MM.1S (cell line): ENCODE measurements around the gene SLC12A4.
"Not testable (repeated sequence)": the region's sequence is repeated elsewhere in the genome, so short reads cannot be mapped to it uniquely, and the experiment has no call there.

ENCODE experiments used
- DNase-seq: peaks from one replicate; pipeline ENCODE4 v3.0.0-alpha.2; 2015
- H2AFZ ChIP-seq: fragments of 300-600 bp; sonication (generic); 2 replicates; pipeline ENCODE4 v1.6.0; 2016; ENCODE audit warnings: antibody characterized with exemption, low read length
- H3F3A ChIP-seq: fragments of 300-600 bp; sonication (generic); 2 replicates; pipeline ENCODE4 v1.6.1; 2016; ENCODE audit warnings: mild to moderate bottlenecking, antibody characterized with exemption, low read length, moderate library complexity, mixed read lengths; ENCODE audit not compliant: insufficient read depth
- H3K27ac ChIP-seq: fragments of 300-600 bp; sonication (generic); 2 replicates; pipeline ENCODE4 v1.5.1; 2016; ENCODE audit warnings: mild to moderate bottlenecking, low read length
- H3K27me3 ChIP-seq: fragments of 300-600 bp; sonication (generic); replicated peaks from 2 replicates; pipeline ENCODE4 v1.6.0; 2016; ENCODE audit warnings: low read length; ENCODE audit not compliant: insufficient read depth
- H3K36me3 ChIP-seq: fragments of 300-600 bp; sonication (generic); replicated peaks from 2 replicates; pipeline ENCODE4 v1.6.1; 2016; ENCODE audit warnings: mild to moderate bottlenecking, low read length, mixed read lengths; ENCODE audit not compliant: insufficient read depth
- H3K4me1 ChIP-seq: fragments of 300-600 bp; sonication (generic); 2 replicates; pipeline ENCODE4 v1.6.1; 2016; ENCODE audit warnings: low read length, mixed read lengths
- H3K4me2 ChIP-seq: fragments of 300-600 bp; sonication (generic); 2 replicates; pipeline ENCODE4 v1.6.0; 2016; ENCODE audit warnings: low read depth, low read length
- H3K4me3 ChIP-seq: fragments of 300-600 bp; sonication (generic); 2 replicates; pipeline ENCODE4 v1.5.1; 2016; ENCODE audit warnings: low read length, mixed read lengths
- H3K79me2 ChIP-seq: fragments of 300-600 bp; sonication (generic); 2 replicates; pipeline ENCODE4 v1.6.1; 2016; ENCODE audit warnings: mixed run types, low read length, mixed read lengths
- H3K9ac ChIP-seq: fragments of 300-600 bp; sonication (generic); 2 replicates; pipeline ENCODE4 v1.6.1; 2016; ENCODE audit warnings: low read length, mixed read lengths
- H3K9me2 ChIP-seq: fragments of 300-600 bp; sonication (generic); replicated peaks from 2 replicates; pipeline ENCODE4 v1.6.1; 2016; ENCODE audit warnings: mild to moderate bottlenecking, low read length, mixed read lengths; ENCODE audit not compliant: insufficient read depth
- H3K9me3 ChIP-seq: fragments of 300-600 bp; sonication (generic); replicated peaks from 2 replicates; pipeline ENCODE4 v1.6.1; 2016; ENCODE audit warnings: mild to moderate bottlenecking, low read length, mixed read lengths; ENCODE audit not compliant: insufficient read depth
- H4K20me1 ChIP-seq: fragments of 300-600 bp; sonication (generic); 2 replicates; pipeline ENCODE4 v1.6.1; 2016; ENCODE audit warnings: mild to moderate bottlenecking, low read length, moderate library complexity, mixed read lengths; ENCODE audit not compliant: insufficient read depth
- CTCF ChIP-seq: fragments of 300-600 bp; sonication (generic); IDR thresholded peaks from 2 replicates; pipeline ENCODE4 v1.5.1; 2016; ENCODE audit warnings: antibody characterized with exemption, low read length, mixed read lengths
- EZH2 ChIP-seq: fragments of 300-600 bp; sonication (generic); optimal IDR thresholded peaks from 2 replicates; pipeline ENCODE3; 2017; ENCODE audit warnings: low read depth, mild to moderate bottlenecking, antibody characterized with exemption, low read length, mixed read lengths
- EZH2phosphoT487 ChIP-seq: fragments of 300-600 bp; sonication (generic); IDR thresholded peaks from 2 replicates; pipeline ENCODE4 v1.6.1; 2018; ENCODE audit warnings: antibody characterized with exemption, low read length

SLC12A4 gene

DNA sequence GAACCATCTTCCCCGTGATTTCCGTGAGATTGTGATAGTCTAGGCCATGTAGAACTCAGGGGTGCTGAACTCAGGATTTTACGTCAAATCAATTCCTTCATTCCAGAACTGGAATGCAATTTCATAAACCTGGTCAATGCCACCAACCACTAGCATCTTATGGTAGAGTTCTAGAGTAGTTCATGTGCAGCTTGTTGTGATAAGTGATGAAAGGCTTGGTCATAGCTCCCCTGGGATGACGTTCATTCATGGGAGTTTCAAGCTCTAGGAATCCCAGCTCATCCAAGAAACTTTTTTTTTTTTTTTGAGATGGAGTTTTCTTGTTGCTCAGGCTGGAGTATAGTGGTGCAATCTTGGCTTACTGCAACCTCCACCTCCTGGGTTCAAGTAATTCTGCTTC is 34.6 kb upstream of the SLC12A4 start:
- TF ChIP-seq EZH2, result no peak
- TF ChIP-seq CTCF, result no peak
- no peak for TF ChIP-seq EZH2phosphoT487

DNA sequence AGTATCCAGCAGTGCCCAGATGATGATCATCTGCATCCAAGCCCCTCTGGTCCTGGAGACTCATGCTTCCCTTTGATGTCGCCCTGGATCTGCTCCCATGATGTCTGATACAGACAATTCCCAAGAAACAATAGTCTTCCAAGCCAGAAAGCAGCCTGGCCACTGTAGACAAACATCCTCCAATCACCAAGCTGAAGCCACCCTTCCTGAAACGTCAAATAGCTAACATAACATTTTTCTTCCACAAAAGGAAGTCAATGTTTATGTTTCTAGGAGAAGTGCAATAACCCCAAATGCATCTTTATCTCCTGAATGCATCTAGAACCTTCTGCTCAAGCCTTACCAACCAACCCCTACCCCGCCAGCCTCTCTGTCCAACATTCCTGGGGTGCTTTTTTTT is 32.0 kb upstream of the SLC12A4 start:
- Histone ChIP-seq H3K79me2 (no peaks in the 10 kb centered on the region), H3K4me1 (no peaks in the 10 kb centered on the region), H3K27me3 (no peaks in the 10 kb centered on the region), H4K20me1 (no peaks in the 10 kb centered on the region), H3K27ac (no peak overlapping the region), H3K4me3 (no peak overlapping the region), H3K9ac (no peak overlapping the region), H3K9me3 (no peaks in the 10 kb centered on the region), H3K36me3 (no peaks in the 10 kb centered on the region), H2AFZ (no peak overlapping the region), H3K9me2 (no peaks in the 10 kb centered on the region), H3K4me2 (no peak overlapping the region), H3F3A (no peaks in the 10 kb centered on the region)
- DNase-seq, result no peak
- TF ChIP-seq EZH2phosphoT487 (no peak), EZH2 (no peak), CTCF (no peak)

More for the DNA sequence above, 34.6 kb upstream of the SLC12A4 start:
- no peaks in the 10 kb centered on the region for H3K36me3 ChIP-seq
- H3F3A ChIP-seq, result no peaks in the 10 kb centered on the region
- H3K27ac ChIP-seq, result no peak overlapping the region
- no peak overlapping the region for H2AFZ ChIP-seq
- H3K4me2 ChIP-seq, result no peak overlapping the region
- H3K9ac ChIP-seq, result no peak overlapping the region
- H3K9me3 ChIP-seq, result no peaks in the 10 kb centered on the region
- no peaks in the 10 kb centered on the region for H3K27me3 ChIP-seq
- no peak for DNase-seq
- no peaks in the 10 kb centered on the region for H3K4me1 ChIP-seq
- H3K4me3 ChIP-seq, result no peak overlapping the region
- no peaks in the 10 kb centered on the region for H3K79me2 ChIP-seq
- no peaks in the 10 kb centered on the region for H4K20me1 ChIP-seq
- H3K9me2 ChIP-seq, result no peaks in the 10 kb centered on the region

DNA sequence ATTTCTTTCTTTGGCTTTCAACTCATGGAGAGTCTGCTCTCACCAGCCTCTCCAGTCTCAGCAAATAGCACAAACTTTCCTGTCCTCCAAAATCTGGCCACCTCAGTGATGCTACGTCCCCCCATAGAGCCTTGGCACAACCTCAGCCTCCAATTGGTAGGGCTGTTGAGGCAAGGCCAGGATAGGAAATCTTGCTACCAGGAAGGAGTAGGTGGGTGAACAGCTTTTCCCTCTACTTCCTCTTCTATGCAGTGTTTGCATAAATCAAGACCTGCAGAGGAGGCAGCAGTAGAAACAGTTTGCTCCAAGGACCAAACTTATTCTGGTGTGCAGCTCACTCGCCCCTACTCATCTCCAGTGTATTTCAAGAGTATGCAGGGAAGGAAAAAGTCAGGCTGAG is 31.5 kb upstream of the SLC12A4 start:
- Histone ChIP-seq H3K9ac (no peak overlapping the region), H3K4me3 (no peak overlapping the region), H3K9me3 (no peaks in the 10 kb centered on the region), H3K9me2 (no peaks in the 10 kb centered on the region), H3K79me2 (no peaks in the 10 kb centered on the region), H3K27ac (no peak overlapping the region), H3K27me3 (no peaks in the 10 kb centered on the region), H2AFZ (no peak overlapping the region), H3K4me2 (no peak overlapping the region), H3F3A (no peaks in the 10 kb centered on the region), H3K36me3 (no peaks in the 10 kb centered on the region), H4K20me1 (no peaks in the 10 kb centered on the region), H3K4me1 (no peaks in the 10 kb centered on the region)
- TF ChIP-seq EZH2 (no peak), EZH2phosphoT487 (no peak), CTCF (no peak)
- DNase-seq, result no peak

DNA sequence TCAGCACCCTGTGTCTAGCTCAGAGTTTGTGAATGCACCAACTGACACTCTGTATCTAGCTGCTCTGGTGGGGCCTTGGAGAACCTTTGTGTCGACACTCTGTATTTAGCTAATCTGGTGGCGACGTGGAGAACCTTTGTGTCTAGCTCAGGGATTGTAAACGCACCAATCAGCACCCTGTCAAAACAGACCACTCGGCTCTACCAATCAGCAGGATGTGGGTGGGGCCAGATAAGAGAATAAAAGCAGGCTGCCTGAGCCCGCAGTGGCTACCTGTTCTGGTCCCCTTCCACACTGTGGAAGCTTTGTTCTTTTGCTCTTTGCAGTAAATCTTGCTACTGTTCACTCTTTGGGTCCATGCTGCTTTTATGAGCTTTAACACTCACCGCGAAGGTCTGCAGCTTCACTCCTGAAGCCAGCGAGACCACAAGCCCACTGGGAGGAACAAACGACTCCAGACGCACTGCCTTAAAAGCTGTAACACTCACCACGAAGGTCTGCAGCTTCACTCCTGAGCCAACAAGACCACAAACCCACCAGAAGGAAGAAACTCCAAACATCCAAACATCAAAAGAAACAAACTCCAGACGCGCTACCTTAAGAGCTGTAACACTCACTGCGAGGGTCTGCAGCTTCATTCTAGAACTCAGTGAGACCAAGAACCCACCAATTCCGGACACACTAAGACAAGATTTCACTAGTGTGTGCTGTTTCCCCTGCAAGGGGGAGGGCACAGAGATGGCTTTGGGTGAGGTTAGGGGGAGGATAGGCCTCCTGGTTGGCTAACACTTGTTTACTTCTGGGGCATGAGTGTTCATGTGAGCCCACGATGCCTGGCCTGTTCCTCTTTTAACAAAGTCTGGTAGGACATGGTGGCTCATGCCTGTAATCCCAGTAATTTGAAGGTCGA is 30.6 kb upstream of the SLC12A4 start, which contains the start of gene DPEP2:
TSS of gene DPEP2 (minus strand) at position 706 of the 910 bp plus-strand sequence. CDS start 6,272 bp downstream, outside the sequence.
- H3K36me3 ChIP-seq, H3F3A ChIP-seq, H3K4me3 ChIP-seq, H4K20me1 ChIP-seq, H3K9ac ChIP-seq, H3K27ac ChIP-seq, H3K4me2 ChIP-seq, H3K4me1 ChIP-seq, DNase-seq, H3K9me3 ChIP-seq, H3K27me3 ChIP-seq, H3K79me2 ChIP-seq, H3K9me2 ChIP-seq, H2AFZ ChIP-seq: not testable (repeated sequence)

DNA sequence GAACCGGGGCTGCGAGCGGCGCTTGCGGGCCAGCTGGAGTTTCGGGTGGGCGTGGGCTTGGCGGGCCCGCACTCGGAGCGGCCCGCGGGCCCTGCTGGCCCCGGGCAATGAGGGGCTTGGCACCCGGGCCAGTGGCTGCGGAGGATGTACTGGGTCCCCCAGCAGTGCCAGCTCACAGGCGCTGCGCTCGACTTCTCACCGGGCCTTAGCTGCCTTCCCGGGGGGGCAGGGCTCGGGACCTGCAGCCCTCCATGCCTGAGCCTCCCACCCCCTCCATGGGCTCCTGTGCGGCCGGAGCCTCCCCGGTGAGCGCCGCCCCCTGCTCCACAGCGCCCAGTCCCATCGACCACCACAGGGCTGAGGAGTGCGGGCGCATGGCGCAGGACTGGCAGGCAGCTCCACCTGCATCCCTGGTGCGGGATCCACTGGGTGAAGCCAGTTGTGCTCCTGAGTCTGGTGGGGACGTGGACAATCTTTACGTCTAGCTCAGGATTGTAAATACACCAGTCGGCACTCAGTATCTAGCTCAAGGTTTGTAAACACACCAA is 29.9 kb upstream of the SLC12A4 start:
- not testable (repeated sequence) for H4K20me1 ChIP-seq, H3F3A ChIP-seq, H3K4me3 ChIP-seq, H3K27ac ChIP-seq, H3K27me3 ChIP-seq, DNase-seq, H3K9me2 ChIP-seq, H3K4me2 ChIP-seq, H3K9ac ChIP-seq, H3K79me2 ChIP-seq, H2AFZ ChIP-seq, H3K9me3 ChIP-seq, H3K36me3 ChIP-seq, H3K4me1 ChIP-seq
